Measurements from ENCODE around the gene ITGB3.

Gene ITGB3

DNA sequence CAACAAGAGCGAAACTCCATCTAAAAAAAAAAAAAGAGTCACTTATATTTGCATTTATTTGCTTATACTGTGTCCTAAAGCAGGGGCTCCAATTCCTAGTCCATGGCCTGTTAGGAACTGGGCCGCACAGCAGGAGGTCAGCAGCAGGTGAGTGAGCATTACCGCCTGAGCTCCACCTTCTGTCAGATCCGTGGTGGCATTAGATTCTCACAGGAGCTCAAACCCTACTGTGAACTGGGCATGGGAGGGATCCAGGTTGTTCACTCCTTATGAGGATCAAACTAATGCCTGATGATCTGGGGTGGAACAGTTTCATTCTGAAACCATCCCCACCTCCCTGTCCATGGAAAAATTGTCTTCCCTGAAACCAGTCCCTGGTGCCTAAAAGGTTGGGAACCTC lies 24.9 kb downstream of the ITGB3 start:
- no peak for DNase-seq

GRCh38 chr17:47279062-47279801 lies 25.6 kb downstream of the ITGB3 start:
- DNase-seq, result peak; percentile 71

DNA sequence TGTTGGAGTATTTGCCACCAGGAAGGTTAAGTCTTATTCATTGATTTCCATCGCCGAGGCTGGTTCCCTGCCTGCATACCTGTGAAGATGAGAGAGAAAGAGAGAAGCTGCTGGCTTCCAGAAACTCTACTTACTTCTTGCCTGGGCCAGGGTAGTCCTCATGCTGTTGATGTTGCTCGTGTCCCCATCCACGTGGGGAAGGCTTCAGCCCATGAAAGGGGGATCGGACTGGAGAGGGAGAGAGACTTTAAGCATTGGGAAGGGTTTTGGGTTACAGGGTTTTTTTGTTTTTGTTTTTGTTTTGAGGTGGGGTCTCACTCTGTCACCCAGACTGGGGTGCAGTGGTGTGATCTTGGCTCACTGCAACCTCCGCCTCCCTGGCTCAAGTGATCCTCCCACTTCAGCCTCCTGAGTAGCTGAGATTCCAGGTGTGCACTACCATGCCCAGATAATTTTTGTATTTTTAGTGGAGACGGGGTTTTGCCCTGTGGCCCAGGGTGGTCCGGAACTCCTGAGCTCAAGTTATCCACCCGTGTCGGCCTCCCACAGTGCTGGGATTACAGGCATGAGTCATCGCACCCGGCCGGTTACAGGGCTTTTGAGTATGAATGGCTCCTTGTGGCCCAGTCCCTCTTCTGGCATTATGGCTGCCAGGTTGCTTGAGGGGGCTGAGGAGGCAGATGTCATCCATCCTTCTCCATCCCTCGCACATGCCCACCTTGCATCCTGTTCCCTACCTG lies 26.6 kb downstream of the ITGB3 start:
- no peak for DNase-seq

GRCh38 chr17:47281216-47281615 lies 27.6 kb downstream of the ITGB3 start:
- no peak for DNase-seq

DNA sequence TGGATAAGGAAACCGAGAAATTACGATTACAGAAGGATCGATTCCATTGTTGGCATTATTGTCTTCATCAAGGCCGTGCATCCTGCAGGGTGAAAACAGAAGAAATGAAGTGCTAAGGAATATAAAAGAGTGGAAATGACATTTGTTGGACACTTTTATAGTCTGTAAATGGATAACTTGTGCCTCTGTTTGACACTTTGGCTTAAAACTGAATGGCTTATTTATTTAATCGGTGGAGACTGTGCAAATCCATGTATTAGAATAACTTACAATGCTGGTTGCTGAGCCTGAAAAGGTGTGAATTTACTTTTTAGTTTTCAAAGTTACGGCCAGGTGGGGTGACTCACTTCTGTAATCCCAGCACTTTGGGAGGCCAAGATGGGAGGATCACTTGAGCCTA lies 31.4 kb downstream of the ITGB3 start:
- no peak for DNase-seq

DNA sequence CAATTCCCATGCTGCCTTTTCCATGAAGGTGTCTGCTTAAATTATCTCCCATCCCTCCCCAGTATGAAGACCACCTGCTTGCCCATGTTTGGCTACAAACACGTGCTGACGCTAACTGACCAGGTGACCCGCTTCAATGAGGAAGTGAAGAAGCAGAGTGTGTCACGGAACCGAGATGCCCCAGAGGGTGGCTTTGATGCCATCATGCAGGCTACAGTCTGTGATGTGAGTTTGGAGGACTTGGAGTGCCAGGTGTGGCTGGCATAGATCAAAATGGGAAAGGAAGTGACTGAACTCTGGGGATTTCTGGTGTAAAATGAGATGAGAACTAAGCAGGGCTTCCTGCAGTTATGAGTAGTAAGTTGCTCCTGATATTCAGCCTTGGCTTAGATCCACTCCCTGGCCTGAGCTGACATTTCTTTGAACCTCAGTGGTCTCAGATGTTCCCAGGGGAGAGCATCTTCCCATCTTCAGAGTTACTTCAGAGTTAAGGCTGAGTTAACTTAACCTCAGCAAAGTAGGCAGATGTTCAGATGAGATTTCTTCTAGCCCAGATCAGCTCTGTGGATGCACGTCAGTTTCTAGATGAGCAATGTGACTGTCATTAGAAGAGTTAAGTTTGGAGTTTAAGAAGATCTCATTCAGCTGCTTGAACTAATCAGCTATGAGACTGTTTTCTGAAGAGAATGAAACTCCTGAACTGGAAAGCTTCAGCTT lies 32.7 kb downstream of the ITGB3 start:
- DNase-seq, result peak; percentile 26

GRCh38 chr17:47287068-47287467 lies 33.4 kb downstream of the ITGB3 start:
- no peak for DNase-seq

DNA sequence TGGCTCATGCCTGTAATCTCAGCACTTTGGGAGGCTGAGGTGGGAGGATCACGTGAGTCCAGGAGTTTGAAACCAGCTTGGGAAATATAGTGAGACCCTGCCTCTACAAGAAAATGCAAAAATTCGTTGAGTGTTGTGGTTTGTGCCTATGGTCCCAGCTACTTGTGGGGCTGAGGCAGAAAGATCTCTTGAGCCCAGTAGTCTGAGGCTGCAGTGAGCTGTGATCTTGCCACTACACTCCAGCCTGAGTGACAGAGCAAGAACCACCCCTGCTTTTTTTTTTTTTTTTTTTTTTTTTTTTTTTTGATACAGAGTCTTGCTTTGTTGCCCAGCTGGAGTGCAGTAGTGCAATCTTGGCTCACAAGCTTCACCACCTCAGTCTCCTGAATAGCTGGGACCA lies 34.0 kb downstream of the ITGB3 start:
- peak; percentile 64 for DNase-seq

- peak; percentile 93 for DNase-seq
Measured at GRCh38 chr17:47288531-47289116, 35.0 kb downstream of the ITGB3 start.

DNA sequence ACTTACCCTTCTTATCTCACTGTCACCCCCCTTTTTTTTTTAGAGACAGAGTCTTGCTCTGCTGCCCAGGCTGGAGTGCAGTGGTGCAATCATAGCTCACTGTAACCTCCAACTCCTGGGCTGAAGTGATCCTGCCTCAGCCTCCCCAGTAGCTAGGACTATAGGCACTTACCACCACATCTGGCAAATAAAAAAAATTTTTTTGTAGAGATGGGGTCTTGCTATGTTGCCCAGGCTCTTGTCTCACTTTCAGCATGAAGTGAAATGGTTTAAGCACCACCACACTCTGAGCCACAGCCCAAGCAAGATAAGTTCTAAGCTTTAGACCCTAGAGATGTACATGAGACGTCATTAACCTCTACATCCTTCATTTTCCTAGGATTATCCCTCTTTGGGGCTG lies 35.7 kb downstream of the ITGB3 start:
- DNase-seq, result no peak

DNA sequence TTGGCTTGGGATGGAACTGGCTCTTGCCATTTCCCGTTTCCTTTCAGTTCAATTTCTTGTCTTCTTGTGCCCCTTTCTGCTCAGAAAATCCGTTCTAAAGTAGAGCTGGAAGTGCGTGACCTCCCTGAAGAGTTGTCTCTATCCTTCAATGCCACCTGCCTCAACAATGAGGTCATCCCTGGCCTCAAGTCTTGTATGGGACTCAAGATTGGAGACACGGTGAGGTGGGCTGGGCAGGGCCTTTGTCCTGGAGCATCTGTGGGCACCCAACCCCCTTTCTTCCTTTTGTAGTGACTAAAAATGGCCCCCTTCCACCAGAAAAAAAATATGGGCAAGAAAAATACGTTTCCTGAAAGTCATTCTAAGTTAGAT lies 37.2 kb downstream of the ITGB3 start:
- no peak for DNase-seq

DNA sequence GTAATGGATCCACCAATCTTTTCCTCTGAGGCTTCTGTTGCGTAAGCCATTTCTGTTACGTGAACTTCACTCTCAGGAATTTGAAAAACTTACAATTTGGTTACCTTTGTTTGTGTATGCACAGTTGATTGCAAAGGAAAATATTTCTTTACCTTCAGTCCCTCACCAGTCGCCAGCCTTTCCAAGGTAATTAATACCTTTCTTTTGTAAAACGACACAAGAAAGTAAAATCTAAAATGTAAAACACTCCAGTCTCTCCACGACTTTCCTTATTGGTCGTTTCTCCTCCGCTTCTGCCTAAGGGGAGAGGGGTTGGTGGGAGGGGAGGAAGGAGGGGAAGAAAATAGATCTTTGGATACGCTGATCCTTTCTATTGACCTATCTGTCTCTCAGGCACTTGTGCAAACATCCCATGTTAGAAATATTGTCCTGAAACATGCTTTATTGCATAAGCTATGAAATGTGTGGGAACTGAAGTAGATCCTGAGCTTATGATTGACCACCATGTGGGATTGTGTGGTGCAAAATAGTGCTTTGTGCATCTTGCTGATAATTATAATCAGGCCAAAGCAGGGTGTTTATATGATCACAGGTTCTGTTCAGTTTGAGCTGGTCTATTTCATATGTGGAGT lies 37.7 kb downstream of the ITGB3 start:
- DNase-seq, result peak; percentile 94

DNA sequence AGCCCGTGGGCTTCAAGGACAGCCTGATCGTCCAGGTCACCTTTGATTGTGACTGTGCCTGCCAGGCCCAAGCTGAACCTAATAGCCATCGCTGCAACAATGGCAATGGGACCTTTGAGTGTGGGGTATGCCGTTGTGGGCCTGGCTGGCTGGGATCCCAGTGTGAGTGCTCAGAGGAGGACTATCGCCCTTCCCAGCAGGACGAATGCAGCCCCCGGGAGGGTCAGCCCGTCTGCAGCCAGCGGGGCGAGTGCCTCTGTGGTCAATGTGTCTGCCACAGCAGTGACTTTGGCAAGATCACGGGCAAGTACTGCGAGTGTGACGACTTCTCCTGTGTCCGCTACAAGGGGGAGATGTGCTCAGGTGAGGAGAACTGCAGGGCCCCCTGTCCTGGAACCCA lies 38.6 kb downstream of the ITGB3 start:
- no peak for DNase-seq

DNA sequence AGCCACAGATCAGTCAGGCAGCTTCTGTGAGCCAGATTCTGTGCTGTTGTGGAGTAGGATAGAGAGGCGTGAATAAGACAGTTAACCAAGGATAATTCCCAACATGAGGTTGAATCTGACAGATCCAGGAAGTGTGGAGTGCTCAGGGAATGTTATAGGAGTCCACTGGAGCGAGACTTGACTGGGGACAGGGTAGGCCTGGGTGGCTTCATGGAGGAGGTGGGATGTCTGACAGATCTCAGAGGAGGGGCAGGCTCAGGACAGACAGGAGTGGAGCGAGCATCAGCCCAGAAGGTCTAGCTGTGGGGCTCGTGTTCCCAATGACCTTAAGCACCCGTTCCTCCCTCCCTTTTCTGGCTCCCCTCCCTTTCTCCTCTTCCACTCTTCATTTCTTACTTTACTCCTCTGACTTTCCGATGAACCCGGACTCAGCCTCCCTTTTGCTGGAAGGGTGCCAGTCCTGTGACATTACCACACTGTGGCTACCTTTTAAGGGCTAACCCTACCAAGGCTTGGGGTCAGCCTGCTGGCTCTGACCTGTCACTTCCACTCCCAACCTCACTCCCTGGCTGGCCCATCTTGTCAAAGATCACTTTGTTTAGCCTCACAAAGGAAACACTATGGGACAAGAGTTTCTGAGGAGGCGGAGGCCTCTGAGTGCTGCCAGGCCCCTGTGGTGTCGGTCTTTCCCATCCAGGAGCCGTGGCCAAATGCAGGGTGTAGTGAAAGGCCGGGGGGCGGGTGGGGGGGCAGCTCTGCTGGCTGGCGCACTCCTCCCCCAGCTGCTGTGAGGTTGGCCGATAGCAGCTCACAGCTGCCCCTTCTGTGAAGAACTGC lies 41.6 kb downstream of the ITGB3 start:
- no peak for DNase-seq

- no peak for DNase-seq
Measured at GRCh38 chr17:47295874-47296255, 42.2 kb downstream of the ITGB3 start.

- DNase-seq, result no peak
Measured at GRCh38 chr17:47297661-47298400, 44.2 kb downstream of the ITGB3 start.

GRCh38 chr17:47298712-47299111 lies 45.1 kb downstream of the ITGB3 start:
- DNase-seq, result no peak

DNA sequence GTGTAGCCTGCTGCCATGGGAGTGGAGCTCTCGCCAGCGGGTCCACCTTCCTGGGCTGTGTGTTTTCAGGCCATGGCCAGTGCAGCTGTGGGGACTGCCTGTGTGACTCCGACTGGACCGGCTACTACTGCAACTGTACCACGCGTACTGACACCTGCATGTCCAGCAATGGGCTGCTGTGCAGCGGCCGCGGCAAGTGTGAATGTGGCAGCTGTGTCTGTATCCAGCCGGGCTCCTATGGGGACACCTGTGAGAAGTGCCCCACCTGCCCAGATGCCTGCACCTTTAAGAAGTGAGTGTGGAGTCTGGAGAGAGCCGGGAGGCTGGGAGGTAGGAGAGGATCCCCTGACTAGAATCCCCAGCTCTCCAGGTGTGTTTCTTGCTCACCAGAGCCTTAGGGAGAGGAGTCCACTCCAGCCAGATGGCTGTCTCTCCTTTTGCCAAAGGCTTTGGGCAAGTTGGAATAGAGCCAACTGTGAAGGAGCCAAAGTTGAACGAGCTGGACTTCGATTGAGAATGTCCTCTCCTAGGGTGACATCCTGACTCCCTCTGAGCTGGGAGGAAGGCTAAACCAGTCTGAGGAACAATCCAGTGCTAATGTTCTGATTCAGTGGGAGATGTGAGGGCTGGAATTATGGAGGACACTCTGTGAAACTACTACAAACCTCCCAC lies 45.7 kb downstream of the ITGB3 start:
- DNase-seq, result no peak

GRCh38 chr17:47300718-47301117 lies 47.1 kb downstream of the ITGB3 start:
- DNase-seq, result no peak

GRCh38 chr17:47301161-47301560 lies 47.5 kb downstream of the ITGB3 start:
- no peak for DNase-seq

GRCh38 chr17:47301831-47302230 lies 48.2 kb downstream of the ITGB3 start:
- DNase-seq, result no peak

Data from OCI-M1 (cell line).